ENCODE measurements around the gene JADE2. TPM values are rescaled to one million over a fixed set of nuclear protein-coding genes. Genes with fewer than 3 reads are reported as not detected.
A peak's percentile ranks its signal among the peaks of the same experiment; 100 is the strongest.

JADE2 gene
- total RNA-seq, 1 experiment from 2014 or later = 138 TPM

- intact Hi-C loops (cut with micrococcal nuclease) = no loop called here
- BruUV-seq (replicated peaks) = no TSS peak
- TF ChIP-seq, protein P1, sequence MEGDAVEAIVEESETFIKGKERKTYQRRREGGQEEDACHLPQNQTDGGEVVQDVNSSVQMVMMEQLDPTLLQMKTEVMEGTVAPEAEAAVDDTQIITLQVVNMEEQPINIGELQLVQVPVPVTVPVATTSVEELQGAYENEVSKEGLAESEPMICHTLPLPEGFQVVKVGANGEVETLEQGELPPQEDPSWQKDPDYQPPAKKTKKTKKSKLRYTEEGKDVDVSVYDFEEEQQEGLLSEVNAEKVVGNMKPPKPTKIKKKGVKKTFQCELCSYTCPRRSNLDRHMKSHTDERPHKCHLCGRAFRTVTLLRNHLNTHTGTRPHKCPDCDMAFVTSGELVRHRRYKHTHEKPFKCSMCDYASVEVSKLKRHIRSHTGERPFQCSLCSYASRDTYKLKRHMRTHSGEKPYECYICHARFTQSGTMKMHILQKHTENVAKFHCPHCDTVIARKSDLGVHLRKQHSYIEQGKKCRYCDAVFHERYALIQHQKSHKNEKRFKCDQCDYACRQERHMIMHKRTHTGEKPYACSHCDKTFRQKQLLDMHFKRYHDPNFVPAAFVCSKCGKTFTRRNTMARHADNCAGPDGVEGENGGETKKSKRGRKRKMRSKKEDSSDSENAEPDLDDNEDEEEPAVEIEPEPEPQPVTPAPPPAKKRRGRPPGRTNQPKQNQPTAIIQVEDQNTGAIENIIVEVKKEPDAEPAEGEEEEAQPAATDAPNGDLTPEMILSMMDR (IDR thresholded peaks at IDR 0.05; ENCODE audit: unreplicated experiment) = no peak
- ChIA-PET POLR2A (interaction anchor here (0.6 to 2.3 kb wide), 9 partner anchors 11 to 137 kb away, joined by 3 to 9 read pairs (median 4); no protein-coding TSS in a partner anchor), CTCF (interaction anchor here (0.6 to 2.1 kb wide), 3 partner anchors 10 to 1523 kb away, joined by 4 to 12 read pairs (median 9); no protein-coding TSS in a partner anchor)
- H3K36me3 Mint-ChIP-seq (ENCODE audit: insufficient read depth, unreplicated experiment) = peaks cover 74% of the 10 kb centered on the region
- peak overlapping the region; percentile 63 for H3K27ac Mint-ChIP-seq (ENCODE audit: low read depth, unreplicated experiment)
- no peaks in the 10 kb centered on the region for H3K9me3 Mint-ChIP-seq (ENCODE audit: unreplicated experiment)
- peaks cover 6% of the 10 kb centered on the region for H3K4me1 Mint-ChIP-seq (ENCODE audit: insufficient read depth, unreplicated experiment)
- no peak overlapping the region for H3K4me3 Mint-ChIP-seq (ENCODE audit: unreplicated experiment)
- H3K27me3 Mint-ChIP-seq (ENCODE audit: insufficient read depth, unreplicated experiment) = no peaks in the 10 kb centered on the region
- DNase-seq (ENCODE audit: unreplicated experiment) = peak; percentile 52
Measured at GRCh38 chr5:134603059-134603458, 77.6 kb downstream of the JADE2 start.

- Mint-ChIP-seq H3K9me3 (ENCODE audit: unreplicated experiment) (no peaks in the 10 kb centered on the region), H3K27me3 (ENCODE audit: insufficient read depth, unreplicated experiment) (no peaks in the 10 kb centered on the region), H3K4me3 (ENCODE audit: unreplicated experiment) (no peak overlapping the region), H3K4me1 (ENCODE audit: insufficient read depth, unreplicated experiment) (peaks cover 6% of the 10 kb centered on the region), H3K36me3 (ENCODE audit: insufficient read depth, unreplicated experiment) (peaks cover 85% of the 10 kb centered on the region), H3K27ac (ENCODE audit: low read depth, unreplicated experiment) (no peak overlapping the region)
- intact Hi-C loops (cut with micrococcal nuclease) = no loop called here
- CTCF ChIA-PET = interaction anchor here (0.6 to 1.5 kb wide), 5 partner anchors 12 to 194 kb away, joined by 3 to 6 read pairs (median 3); no protein-coding TSS in a partner anchor
- TF ChIP-seq, protein P1 (IDR thresholded peaks at IDR 0.05; ENCODE audit: unreplicated experiment) = no peak
- no TSS peak for BruUV-seq (replicated peaks)
- POLR2A ChIA-PET = interaction anchor here (0.5 to 0.8 kb wide), 3 partner anchors 13 to 386 kb away, joined by 3 to 5 read pairs (median 3); no protein-coding TSS in a partner anchor
- no peak for DNase-seq (ENCODE audit: unreplicated experiment)
Measured at GRCh38 chr5:134604908-134605307, 79.4 kb downstream of the JADE2 start.

- H3K27me3 Mint-ChIP-seq (ENCODE audit: insufficient read depth, unreplicated experiment) = no peaks in the 10 kb centered on the region
- no TSS peak for BruUV-seq (replicated peaks)
- ChIA-PET POLR2A (interaction anchor here (1.4 kb wide), 1 partner anchor 11 kb away, joined by 3 read pairs; no protein-coding TSS in a partner anchor), CTCF (interaction anchor here (0.6 to 1.7 kb wide), 6 partner anchors 10 to 303 kb away, joined by 3 to 13 read pairs (median 4); no protein-coding TSS in a partner anchor)
- intact Hi-C loops (cut with micrococcal nuclease) = no loop called here
- H3K36me3 Mint-ChIP-seq (ENCODE audit: insufficient read depth, unreplicated experiment) = peaks cover 87% of the 10 kb centered on the region
- TF ChIP-seq, protein P1 (IDR thresholded peaks at IDR 0.05; ENCODE audit: unreplicated experiment) = no peak
- H3K27ac Mint-ChIP-seq (ENCODE audit: low read depth, unreplicated experiment) = no peak overlapping the region
- no peak overlapping the region for H3K4me3 Mint-ChIP-seq (ENCODE audit: unreplicated experiment)
- H3K4me1 Mint-ChIP-seq (ENCODE audit: insufficient read depth, unreplicated experiment) = no peaks in the 10 kb centered on the region
- DNase-seq (ENCODE audit: unreplicated experiment) = no peak
- no peaks in the 10 kb centered on the region for H3K9me3 Mint-ChIP-seq (ENCODE audit: unreplicated experiment)
Measured at GRCh38 chr5:134606726-134607125, 81.3 kb downstream of the JADE2 start.

DNA sequence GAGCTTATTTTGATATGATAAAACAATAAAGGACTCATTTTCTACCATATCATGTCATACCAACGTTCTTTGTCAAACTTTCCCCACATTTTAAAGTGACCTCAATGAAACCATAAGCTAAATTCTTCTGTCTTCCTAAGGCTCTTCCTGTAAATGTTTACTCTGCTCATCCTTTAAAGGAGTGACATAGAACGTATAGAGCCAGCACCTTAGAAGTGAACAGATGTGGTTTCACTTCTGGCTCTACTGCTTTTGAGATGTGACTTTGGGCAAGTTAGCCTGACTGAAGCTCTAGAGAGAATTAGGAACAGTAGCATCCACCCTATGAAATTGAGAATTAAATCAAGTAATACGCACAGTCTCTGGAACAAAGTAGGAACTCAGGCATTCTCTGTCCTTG is 83.1 kb downstream of the JADE2 start:
- no TSS peak for BruUV-seq (replicated peaks)
- Mint-ChIP-seq H3K4me3 (ENCODE audit: unreplicated experiment) (no peak overlapping the region), H3K4me1 (ENCODE audit: insufficient read depth, unreplicated experiment) (no peaks in the 10 kb centered on the region), H3K27ac (ENCODE audit: low read depth, unreplicated experiment) (no peak overlapping the region), H3K36me3 (ENCODE audit: insufficient read depth, unreplicated experiment) (peaks cover 91% of the 10 kb centered on the region), H3K27me3 (ENCODE audit: insufficient read depth, unreplicated experiment) (no peaks in the 10 kb centered on the region), H3K9me3 (ENCODE audit: unreplicated experiment) (no peaks in the 10 kb centered on the region)
- ChIA-PET POLR2A (interaction anchor here (0.7 to 2.2 kb wide), 2 partner anchors 23 to 197 kb away, joined by 3 to 8 read pairs; partner anchors contain the start of genes CDKN2AIPNL and SAR1B), CTCF (interaction anchor here (0.6 to 3.0 kb wide), 10 partner anchors 9 to 319 kb away, joined by 3 to 13 read pairs (median 4); no protein-coding TSS in a partner anchor)
- TF ChIP-seq, protein P1 (IDR thresholded peaks at IDR 0.05; ENCODE audit: unreplicated experiment) = no peak
- DNase-seq (ENCODE audit: unreplicated experiment) = no peak
- intact Hi-C loops (cut with micrococcal nuclease) = no loop called here

Data from MCF 10A (cell line).